A375 (cell line): ENCODE data around the gene FANCC. TPM values are rescaled to one million over a fixed set of nuclear protein-coding genes. Genes with fewer than 3 reads are reported as not detected.

Experiments
- small RNA-seq: library from RNA; depleted of rRNA; stranded (forward); fragments of <200 nt; gene quantifications from one replicate; pipeline ENCODE3, GENCODE V24; 2014
- total RNA-seq: library from RNA; depleted of rRNA; stranded (reverse); fragments of >200 nt; shearing (Covaris generic); gene quantifications from 2 replicates; pipeline ENCODE4 v1.2.3, GENCODE V29; 2014; rRNA removed

FANCC gene, protein sequence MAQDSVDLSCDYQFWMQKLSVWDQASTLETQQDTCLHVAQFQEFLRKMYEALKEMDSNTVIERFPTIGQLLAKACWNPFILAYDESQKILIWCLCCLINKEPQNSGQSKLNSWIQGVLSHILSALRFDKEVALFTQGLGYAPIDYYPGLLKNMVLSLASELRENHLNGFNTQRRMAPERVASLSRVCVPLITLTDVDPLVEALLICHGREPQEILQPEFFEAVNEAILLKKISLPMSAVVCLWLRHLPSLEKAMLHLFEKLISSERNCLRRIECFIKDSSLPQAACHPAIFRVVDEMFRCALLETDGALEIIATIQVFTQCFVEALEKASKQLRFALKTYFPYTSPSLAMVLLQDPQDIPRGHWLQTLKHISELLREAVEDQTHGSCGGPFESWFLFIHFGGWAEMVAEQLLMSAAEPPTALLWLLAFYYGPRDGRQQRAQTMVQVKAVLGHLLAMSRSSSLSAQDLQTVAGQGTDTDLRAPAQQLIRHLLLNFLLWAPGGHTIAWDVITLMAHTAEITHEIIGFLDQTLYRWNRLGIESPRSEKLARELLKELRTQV
- 11.4 and 12.1 TPM in 2 replicates for total RNA-seq

DNA sequence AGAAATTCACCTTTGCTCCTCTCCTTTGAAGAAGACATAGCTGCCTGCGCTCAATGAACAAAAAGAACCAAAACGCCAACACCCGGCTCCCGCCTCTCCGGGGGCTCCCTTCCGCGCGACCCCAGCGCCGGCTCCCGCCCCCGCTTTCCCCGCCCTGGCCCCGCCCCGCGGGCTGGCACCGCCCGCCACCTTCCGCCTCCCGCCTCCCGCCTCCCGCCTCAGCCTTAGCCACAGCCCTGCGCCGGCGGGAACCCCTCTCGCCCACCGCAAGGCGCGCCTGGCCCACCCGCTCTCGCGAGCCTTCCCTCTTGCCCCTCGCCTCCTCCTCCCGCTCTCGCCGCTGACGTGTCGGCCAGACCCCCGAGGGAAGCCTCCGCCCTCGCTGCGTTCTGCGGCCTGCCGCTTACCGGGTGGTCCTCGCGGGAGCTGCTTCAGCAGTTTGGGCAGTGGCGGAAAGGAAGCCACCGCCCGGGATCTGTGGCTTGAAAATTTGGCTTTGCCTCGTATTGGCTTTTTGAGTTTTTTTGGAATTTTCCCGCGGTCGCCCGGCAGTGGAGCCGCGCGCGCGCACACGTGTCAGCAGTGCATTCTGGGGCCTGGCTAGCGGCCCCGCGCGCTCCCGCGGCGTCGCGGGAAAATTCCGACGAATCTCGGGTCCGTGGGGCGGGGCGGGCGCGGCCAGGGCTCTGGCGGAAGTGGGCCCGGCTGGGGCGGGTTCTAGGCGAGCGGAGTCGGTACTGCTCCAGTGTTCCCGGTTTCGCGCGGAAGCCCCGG lies at the start of gene FANCC:
TSS of gene FANCC (minus strand) at position 591 of the 774 bp plus-strand sequence. CDS start 68,418 bp downstream, outside the sequence.

Small RNA genes within 50 kb of the gene (small RNA-seq; reads per million reads assigned to genes)
- 6.7 reads per million, percentile 86 among the genes with 10 or more reads in this experiment for gene MIR23B
- gene MIR27B, result 556 reads per million, percentile 98 among the genes with 10 or more reads in this experiment
- not detected for gene MIR3074
- gene MIR6081, result not detected
- gene RNA5SP288, result 7.0 reads per million, percentile 86 among the genes with 10 or more reads in this experiment

Other genes starting within 250 kb of the FANCC start
- 4.4 and 6.4 TPM in 2 replicates for gene PTCH1, start 199.3 kb upstream of the FANCC start, total RNA-seq